ENCODE measurements around the gene RAD18. TPM values are rescaled to one million over a fixed set of nuclear protein-coding genes. Genes with fewer than 3 reads are reported as not detected.

RAD18 gene
- total RNA-seq, 2 donors from 2014 or later = 3.0 to 7.2 TPM

DNA sequence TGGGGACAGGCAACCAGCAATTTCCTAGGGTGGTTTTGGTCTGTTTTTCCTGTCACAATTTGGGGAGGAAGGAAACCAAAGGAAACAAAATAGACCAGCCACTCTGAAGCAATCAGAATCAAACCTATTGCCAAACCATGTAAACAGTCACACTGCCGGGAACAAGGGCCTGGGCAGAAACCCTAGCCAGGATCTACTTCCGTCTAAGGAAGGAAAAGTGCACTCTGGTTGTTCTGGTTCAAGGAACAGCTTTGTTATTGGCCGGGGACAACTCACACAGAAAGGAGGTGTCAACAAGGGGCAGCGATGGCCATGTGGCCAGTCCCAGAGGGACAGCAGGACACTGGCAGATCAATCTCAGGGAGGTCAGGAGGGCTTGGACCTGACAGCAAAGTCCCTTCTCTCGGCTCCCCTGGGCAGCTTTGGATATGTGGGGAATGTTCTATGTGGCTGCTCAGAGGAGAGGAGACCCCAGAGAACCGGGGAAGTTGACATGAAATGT lies 17.5 kb upstream of the RAD18 start:
- Histone ChIP-seq H3K4me1 (ENCODE audit: control insufficient read depth in 1 of 2, low read depth in 2 of 2) (no peaks in the 10 kb centered on the region), H3K9me3 (peaks cover 5% of the 10 kb centered on the region), H3K27ac (no peak overlapping the region), H3K4me3 (no peak overlapping the region), H3K36me3 (no peaks in the 10 kb centered on the region), H3K27me3 (replicated peaks; ENCODE audit: insufficient read depth) (no peaks in the 10 kb centered on the region)
- DNase-seq (ENCODE audit: low spot score) (no peak), ATAC-seq (ENCODE audit: insufficient number of reproducible peaks, low FRiP score, low read depth) (no peak)
- no peak for TF ChIP-seq CTCF (IDR thresholded peaks at IDR 0.05)

DNA sequence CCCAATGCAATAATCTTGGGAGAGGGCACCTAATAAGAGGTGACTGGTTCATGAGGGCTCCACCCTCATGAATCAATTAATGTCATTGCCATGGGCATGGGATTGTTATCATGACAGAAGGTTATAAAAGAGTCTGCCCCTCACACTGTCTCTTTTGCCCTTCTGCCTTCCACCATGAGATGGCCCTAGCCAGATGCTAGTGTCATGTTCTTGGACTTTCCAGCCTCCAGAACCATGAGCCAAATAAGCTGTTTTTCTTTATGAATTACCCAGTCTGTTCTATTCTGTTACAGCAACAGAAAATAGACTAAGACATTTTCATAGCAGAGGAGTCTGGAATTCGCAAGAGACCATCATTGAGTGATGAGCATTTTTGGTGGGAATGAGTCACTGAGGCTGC lies 16.0 kb upstream of the RAD18 start:
- H3K4me3 ChIP-seq = no peak overlapping the region
- no peaks in the 10 kb centered on the region for H3K36me3 ChIP-seq
- H3K27me3 ChIP-seq (replicated peaks; ENCODE audit: insufficient read depth) = no peaks in the 10 kb centered on the region
- ATAC-seq (ENCODE audit: insufficient number of reproducible peaks, low FRiP score, low read depth) = no peak
- H3K27ac ChIP-seq = no peak overlapping the region
- no peak for TF ChIP-seq CTCF (IDR thresholded peaks at IDR 0.05)
- H3K9me3 ChIP-seq = peaks cover 5% of the 10 kb centered on the region
- no peak for DNase-seq (ENCODE audit: low spot score)
- no peaks in the 10 kb centered on the region for H3K4me1 ChIP-seq (ENCODE audit: control insufficient read depth in 1 of 2, low read depth in 2 of 2)

- no peak overlapping the region for H3K27ac ChIP-seq
- TF ChIP-seq CTCF (IDR thresholded peaks at IDR 0.05) = no peak
- no peaks in the 10 kb centered on the region for H3K36me3 ChIP-seq
- H3K27me3 ChIP-seq (replicated peaks; ENCODE audit: insufficient read depth) = no peaks in the 10 kb centered on the region
- H3K4me3 ChIP-seq = no peak overlapping the region
- H3K9me3 ChIP-seq = peaks cover 5% of the 10 kb centered on the region
- no peaks in the 10 kb centered on the region for H3K4me1 ChIP-seq (ENCODE audit: control insufficient read depth in 1 of 2, low read depth in 2 of 2)
- no peak for ATAC-seq (ENCODE audit: insufficient number of reproducible peaks, low FRiP score, low read depth)
- no peak for DNase-seq (ENCODE audit: low spot score)
These were observed 15.3 kb upstream of the RAD18 start for GRCh38 chr3:8978551-8978950.

DNA sequence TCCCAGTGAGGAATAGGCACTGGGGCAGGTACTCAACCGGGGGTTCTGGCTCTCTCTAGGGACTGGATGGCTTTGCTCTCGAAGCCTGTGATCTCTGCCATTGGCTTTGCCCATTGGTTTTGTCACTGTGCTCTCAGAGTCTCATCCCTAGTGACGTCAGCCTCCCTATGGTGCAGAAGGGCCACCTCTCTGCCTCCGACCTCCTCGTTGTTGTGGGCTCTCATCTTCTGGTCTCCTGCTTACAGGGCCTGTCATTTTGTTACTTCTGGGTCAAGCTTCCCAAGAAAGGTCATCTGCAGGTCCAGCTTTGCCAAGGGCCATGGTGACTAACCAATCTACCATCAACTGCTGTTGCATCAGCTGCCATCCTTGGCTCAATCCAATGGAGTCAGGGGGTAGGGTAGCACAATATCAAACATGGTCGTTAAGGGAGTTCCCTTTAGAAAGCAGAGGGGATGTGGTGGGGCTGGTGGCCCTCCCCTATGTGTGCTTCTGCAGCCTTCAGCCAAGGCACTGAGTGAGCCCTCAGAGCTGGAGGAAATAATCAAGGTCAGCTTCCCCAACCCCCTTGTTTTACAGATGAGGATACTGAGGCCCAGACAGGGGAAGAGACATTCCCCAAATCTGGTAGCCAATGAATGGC lies 13.4 kb upstream of the RAD18 start:
- Histone ChIP-seq H3K4me1 (ENCODE audit: control insufficient read depth in 1 of 2, low read depth in 2 of 2) (no peaks in the 10 kb centered on the region), H3K27ac (no peak overlapping the region), H3K36me3 (no peaks in the 10 kb centered on the region), H3K27me3 (replicated peaks; ENCODE audit: insufficient read depth) (no peaks in the 10 kb centered on the region), H3K9me3 (peaks cover 5% of the 10 kb centered on the region), H3K4me3 (no peak overlapping the region)
- TF ChIP-seq CTCF (IDR thresholded peaks at IDR 0.05) = no peak
- no peak for ATAC-seq (ENCODE audit: insufficient number of reproducible peaks, low FRiP score, low read depth)
- DNase-seq (ENCODE audit: low spot score) = no peak

- Histone ChIP-seq H3K27me3 (replicated peaks; ENCODE audit: insufficient read depth) (no peaks in the 10 kb centered on the region), H3K36me3 (no peaks in the 10 kb centered on the region), H3K27ac (no peak overlapping the region), H3K4me3 (no peak overlapping the region), H3K9me3 (peaks cover 5% of the 10 kb centered on the region), H3K4me1 (ENCODE audit: control insufficient read depth in 1 of 2, low read depth in 2 of 2) (no peaks in the 10 kb centered on the region)
- no peak for ATAC-seq (ENCODE audit: insufficient number of reproducible peaks, low FRiP score, low read depth)
- TF ChIP-seq CTCF (IDR thresholded peaks at IDR 0.05) = no peak
- no peak for DNase-seq (ENCODE audit: low spot score)
These were observed 12.1 kb upstream of the RAD18 start for GRCh38 chr3:8975081-8976020.
